Liver (tissue), 3 donors: ENCODE data around the gene CD300C.

Experiments
- GABPA ChIP-seq, 2 donors: IDR thresholded peaks in 1 of 2; conservative IDR thresholded peaks in 1 of 2; 2 replicates each; pipeline ENCODE4 v1.6.1; 2016; ENCODE audit warnings: antibody characterized with exemption in 2 of 2, mild to moderate bottlenecking in 1 of 2, moderate library complexity in 1 of 2
- HNF4A ChIP-seq, 2 donors: conservative IDR thresholded peaks; 2 replicates each; pipeline ENCODE4 v1.6.1; 2016; ENCODE audit warnings: antibody characterized with exemption in 2 of 2, mild to moderate bottlenecking in 2 of 2
- HNF4G ChIP-seq: IDR thresholded peaks from 2 replicates; pipeline ENCODE4 v1.6.1; 2016; ENCODE audit warnings: antibody characterized with exemption
- JUND ChIP-seq, 2 donors: IDR thresholded peaks; 2 replicates each; pipeline ENCODE4 v1.6.1; 2016; ENCODE audit warnings: antibody characterized with exemption in 2 of 2
- RAD21 ChIP-seq, 2 donors: IDR thresholded peaks; 2 replicates each; pipeline ENCODE4 v1.6.1; 2016; ENCODE audit warnings: antibody characterized with exemption in 2 of 2, mild to moderate bottlenecking in 2 of 2
- RXRA ChIP-seq, 2 donors: IDR thresholded peaks; 2 replicates each; pipeline ENCODE4 v1.6.1; 2017 to 2018; ENCODE audit warnings: antibody characterized with exemption in 2 of 2, mild to moderate bottlenecking in 1 of 2
- TAF1 ChIP-seq: conservative IDR thresholded peaks from 2 replicates; pipeline ENCODE4 v1.6.1; 2016; ENCODE audit warnings: antibody characterized with exemption, mild to moderate bottlenecking
- YY1 ChIP-seq: IDR thresholded peaks from 2 replicates; pipeline ENCODE4 v1.6.1; 2016; ENCODE audit warnings: antibody characterized with exemption, mild to moderate bottlenecking
- TF ChIP-seq, protein P1 (sequence below): fragments of 150-350 bp; IDR thresholded peaks from 2 replicates; pipeline ENCODE4 v1.5.1; 2017; ENCODE audit warnings: improper control_type of control experiment, low read depth, low read length; ENCODE audit not compliant: missing input control
- TF ChIP-seq, protein P2 (sequence below): IDR thresholded peaks from 2 replicates; pipeline ENCODE4 v1.6.1; 2016; ENCODE audit warnings: antibody characterized with exemption, mild to moderate bottlenecking
- donor health status: healthy.
- donor health status: healthy.

DNA sequence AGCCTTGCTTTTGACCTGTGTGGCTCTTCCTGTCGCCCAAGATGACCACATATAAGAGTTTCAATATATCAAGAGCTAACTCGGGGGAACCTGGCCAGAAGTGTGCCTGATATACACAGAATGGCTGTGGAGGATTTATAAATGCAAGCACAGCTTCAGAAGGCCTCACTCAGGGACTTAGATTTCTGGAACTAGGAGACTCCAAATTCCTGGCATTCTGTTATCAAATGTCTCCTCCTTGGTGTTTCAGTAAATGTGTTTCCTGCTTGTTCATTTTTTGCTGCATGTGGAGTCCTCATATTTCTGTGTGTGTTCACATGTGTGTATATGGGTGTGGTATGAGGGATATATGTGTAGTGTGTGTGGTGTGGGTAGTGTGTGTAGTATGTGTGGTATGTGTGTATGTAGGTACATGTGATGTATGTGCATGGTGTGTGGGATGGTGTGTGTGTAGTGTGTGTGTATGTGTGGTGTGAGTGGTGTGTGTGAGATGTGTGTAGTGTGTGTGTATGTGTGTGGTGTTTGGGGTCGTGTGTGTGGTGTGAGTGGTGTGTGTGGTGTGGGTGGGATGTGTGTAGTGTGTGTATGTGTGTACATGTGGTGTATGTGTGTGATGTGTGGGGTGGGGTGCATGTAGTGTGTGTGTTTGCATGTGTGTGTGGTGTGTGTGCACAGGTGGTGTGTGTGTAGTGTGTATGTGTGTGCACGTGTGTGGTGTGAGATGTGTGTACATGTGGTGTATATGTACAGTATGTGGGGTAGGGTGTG, 22.4 kb upstream of the CD300C start:
- TF ChIP-seq, protein P1, sequence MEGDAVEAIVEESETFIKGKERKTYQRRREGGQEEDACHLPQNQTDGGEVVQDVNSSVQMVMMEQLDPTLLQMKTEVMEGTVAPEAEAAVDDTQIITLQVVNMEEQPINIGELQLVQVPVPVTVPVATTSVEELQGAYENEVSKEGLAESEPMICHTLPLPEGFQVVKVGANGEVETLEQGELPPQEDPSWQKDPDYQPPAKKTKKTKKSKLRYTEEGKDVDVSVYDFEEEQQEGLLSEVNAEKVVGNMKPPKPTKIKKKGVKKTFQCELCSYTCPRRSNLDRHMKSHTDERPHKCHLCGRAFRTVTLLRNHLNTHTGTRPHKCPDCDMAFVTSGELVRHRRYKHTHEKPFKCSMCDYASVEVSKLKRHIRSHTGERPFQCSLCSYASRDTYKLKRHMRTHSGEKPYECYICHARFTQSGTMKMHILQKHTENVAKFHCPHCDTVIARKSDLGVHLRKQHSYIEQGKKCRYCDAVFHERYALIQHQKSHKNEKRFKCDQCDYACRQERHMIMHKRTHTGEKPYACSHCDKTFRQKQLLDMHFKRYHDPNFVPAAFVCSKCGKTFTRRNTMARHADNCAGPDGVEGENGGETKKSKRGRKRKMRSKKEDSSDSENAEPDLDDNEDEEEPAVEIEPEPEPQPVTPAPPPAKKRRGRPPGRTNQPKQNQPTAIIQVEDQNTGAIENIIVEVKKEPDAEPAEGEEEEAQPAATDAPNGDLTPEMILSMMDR, result no peak
- TF ChIP-seq RAD21 (IDR thresholded peaks at IDR 0.05) (no peak), HNF4A (conservative IDR thresholded peaks at IDR 0.05) (no peak), YY1 (no peak), JUND (IDR thresholded peaks at IDR 0.05) (no peak), TAF1 (no peak), HNF4G (no peak), GABPA (IDR thresholded peaks at IDR 0.05 in 1 of 2, conservative IDR thresholded peaks at IDR 0.05 in 1 of 2) (no peak), RXRA (IDR thresholded peaks at IDR 0.05) (no peak)
- TF ChIP-seq, protein P2, sequence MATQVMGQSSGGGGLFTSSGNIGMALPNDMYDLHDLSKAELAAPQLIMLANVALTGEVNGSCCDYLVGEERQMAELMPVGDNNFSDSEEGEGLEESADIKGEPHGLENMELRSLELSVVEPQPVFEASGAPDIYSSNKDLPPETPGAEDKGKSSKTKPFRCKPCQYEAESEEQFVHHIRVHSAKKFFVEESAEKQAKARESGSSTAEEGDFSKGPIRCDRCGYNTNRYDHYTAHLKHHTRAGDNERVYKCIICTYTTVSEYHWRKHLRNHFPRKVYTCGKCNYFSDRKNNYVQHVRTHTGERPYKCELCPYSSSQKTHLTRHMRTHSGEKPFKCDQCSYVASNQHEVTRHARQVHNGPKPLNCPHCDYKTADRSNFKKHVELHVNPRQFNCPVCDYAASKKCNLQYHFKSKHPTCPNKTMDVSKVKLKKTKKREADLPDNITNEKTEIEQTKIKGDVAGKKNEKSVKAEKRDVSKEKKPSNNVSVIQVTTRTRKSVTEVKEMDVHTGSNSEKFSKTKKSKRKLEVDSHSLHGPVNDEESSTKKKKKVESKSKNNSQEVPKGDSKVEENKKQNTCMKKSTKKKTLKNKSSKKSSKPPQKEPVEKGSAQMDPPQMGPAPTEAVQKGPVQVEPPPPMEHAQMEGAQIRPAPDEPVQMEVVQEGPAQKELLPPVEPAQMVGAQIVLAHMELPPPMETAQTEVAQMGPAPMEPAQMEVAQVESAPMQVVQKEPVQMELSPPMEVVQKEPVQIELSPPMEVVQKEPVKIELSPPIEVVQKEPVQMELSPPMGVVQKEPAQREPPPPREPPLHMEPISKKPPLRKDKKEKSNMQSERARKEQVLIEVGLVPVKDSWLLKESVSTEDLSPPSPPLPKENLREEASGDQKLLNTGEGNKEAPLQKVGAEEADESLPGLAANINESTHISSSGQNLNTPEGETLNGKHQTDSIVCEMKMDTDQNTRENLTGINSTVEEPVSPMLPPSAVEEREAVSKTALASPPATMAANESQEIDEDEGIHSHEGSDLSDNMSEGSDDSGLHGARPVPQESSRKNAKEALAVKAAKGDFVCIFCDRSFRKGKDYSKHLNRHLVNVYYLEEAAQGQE, result no peak
